Smooth muscle cell of the brain vasculature (primary cell): Measurements from ENCODE around the gene MTG2.

ENCODE experiments used
- DNase-seq: peaks from one replicate; pipeline ENCODE4 v3.0.0-alpha.2; 2012; ENCODE audit warnings: low read depth, low spot score

Gene MTG2, protein sequence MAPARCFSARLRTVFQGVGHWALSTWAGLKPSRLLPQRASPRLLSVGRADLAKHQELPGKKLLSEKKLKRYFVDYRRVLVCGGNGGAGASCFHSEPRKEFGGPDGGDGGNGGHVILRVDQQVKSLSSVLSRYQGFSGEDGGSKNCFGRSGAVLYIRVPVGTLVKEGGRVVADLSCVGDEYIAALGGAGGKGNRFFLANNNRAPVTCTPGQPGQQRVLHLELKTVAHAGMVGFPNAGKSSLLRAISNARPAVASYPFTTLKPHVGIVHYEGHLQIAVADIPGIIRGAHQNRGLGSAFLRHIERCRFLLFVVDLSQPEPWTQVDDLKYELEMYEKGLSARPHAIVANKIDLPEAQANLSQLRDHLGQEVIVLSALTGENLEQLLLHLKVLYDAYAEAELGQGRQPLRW

DNA sequence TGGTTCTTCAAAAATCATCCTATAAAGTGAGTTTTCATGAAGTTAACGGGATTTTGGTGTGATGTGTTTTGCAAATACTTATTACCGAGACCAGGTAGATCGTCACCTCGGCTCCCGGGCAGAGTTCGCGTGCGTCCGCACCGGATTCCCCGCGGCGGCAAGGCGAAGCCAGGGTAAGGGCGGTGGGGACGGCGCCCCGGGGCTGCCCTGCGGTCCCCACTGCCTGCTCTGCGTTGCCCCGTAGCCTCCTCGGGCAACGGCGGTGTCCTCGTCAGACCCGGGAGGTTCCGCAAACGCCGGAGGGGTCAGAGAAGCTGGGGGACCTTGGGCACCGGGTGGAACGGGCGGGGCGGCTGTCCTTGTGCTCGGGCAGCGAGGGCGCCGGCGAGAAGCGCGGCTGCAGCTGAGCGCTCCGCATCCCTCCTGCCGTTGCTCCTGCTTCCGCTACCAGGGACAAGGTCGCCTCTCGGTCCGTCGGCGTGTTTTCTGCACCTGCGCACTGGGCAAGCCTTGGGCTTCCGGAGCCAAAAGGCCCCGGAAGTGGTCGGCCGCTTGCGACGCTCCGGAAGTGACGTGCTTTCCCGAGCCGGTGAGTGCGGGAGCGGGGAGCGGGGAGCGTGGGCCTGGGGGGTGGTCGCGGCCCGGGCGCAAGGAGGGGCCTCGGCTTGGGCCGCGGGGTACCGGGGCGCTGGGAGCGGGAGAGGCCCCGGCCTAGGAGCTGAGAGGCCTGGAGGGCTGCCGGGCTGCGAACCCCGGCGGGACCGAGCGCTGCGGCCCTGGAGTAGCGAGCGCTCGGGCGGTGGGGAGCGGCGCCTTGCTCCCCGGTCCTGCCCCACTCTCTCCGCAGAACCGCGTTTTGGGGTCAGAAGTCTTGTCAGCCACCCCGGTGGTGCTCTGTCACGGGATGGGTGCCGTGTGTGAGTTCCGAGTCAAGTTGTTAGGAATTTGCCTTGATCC is at the start of gene MTG2:
MTG2 (plus strand) TSS at position 560 of the 957 bp plus-strand sequence. CDS start 10,393 bp downstream, outside the sequence.
- DNase-seq: peak; percentile 86

DNA sequence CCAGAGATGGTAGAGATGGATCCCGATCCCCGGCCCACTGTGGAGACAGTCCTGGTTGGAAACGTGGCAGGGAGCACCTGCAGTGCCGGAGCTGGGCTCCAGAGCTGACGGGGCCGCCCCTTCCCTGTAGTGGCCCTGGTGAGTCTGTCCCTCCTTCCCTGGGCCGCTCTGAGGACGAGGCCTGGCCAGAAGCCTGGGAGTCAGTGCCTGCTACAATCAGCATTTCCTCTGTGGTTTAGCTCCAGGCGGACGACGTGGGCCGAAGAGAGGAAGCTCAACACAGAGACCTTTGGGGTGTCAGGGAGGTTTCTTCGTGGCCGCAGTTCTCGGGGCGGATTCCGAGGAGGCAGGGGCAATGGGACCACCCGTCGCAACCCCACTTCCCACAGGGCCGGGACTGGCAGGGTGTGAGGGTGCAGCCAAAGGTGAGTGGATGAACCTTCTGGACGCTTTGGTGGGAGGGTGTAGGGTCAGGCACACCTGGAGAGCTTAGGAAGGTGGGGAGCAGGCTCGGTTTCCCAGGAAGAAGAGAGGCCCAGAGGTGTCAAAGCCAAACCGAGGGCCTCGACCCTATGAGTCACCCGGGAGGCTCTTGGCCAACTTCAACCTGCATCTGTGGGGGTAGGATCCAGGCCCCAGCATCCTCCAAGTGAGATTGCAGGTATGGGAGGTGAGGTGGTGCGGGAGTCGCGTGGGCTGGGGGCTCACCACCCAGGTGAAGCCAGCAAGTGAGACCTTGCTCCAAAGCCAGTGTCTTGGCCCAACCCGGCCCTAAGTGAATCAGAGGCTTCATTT is 49.6 kb upstream of the MTG2 start:
- no peak for DNase-seq

DNA sequence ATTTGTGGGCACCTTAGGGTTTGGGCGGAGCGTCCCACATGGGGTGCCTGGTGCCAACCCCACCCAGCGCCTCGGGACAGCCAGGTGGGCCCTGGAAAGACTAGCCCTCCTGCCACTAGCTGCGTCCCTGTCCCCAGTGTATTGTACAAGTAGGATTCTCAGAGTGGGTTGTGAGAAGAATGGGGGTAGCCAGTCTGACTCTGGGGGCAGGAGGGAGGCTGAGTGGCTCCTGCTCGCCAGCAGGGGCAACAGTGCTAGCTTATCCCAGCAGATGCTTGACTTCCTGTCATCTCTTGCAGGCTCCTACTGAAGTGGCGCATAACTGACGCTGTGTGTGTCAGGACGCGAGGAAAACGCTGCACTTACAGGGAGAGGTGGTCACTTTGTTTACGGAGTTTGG is 49.0 kb upstream of the MTG2 start:
- no peak for DNase-seq

DNA sequence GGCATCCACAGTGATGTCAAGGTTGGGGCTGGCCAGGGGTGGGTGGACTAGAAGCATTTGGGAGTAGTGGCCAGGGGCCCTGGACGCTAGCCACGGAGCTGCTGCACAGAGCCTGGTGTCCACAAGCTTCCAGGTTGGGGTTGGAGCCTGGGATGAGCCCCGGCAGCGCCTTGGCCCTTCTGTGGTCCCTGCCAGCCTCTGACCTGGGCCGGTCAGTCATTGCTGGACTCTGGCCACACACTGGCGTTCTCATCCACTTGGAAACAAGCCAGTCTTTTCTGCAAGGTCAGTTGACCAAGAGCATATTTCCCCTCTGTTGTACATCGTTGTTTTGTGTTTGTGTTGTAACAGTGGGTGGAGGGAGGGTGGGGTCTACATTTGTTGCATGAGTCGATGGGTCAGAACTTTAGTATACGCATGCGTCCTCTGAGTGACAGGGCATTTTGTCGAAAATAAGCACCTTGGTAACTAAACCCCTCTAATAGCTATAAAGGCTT is 48.0 kb upstream of the MTG2 start:
- DNase-seq: no peak

DNA sequence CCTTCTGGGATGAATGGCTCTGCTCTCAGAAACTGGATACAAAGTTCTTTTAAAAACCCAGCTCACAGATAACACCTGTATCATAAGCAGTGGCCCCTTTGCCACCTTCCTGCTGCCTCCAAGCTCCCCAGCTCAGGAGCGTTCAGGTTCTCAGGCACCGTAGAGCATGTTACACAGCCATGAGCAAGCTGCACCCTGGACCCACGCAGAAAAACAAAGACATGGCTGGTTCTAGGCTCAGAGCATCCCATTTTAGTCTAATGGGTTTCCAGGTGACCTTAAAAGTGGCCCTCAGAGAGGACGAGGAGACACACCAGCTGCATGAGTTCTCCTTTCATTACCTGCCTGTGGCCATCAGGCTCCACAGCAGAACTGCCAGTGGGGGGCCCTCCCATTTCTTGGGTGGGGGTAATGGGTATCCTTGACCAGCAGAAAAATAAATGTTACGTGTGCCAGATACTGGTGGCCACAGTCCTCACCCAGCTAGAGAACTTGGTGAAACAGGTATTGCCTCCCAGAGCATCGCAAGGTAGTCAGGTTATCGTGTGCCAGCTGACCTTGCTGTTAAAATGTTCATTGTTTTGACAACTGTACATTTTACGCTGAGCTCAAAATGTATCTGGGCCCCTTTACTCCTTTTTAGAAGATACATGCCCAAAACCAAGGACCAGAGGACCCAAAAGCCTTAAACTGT is 47.1 kb upstream of the MTG2 start:
- no peak for DNase-seq

DNA sequence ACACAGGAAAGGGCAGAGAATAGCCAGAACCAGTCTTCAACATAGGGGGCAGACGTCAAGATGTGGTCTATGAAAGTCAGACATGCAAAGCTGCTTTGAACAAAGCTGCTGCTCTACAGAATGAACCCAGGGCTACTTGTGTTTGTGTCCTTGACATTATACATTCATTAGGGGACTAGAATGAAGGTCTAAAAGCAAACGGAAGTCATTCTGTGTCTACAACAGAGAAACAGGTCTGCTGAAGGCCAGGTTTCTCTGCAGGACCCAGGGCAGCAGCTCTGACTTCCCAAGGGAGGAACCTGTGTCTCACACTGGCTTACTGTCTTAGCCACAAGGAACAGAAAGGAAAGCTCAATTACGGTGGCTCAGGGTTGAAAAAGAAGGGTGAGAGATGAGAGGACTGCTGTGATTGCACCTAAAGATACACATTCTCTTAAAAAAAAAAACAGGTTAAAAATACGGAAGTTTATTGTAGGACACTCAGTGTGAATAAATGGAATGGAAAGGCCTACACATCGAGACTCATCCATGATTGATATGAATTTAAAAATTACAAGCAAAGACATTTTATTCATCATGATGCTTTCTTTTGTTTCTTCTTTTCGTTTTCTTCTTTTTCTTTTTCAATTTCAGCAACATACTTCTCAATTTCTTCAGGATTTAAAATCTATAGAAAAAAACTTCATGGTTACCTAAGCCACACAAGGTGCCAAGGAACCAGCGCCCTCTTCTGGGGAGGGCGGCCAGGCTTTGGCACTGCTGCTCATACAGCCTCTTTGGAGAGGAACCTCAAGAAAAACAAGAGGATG is 46.3 kb upstream of the MTG2 start:
- peak; percentile 32 for DNase-seq

DNA sequence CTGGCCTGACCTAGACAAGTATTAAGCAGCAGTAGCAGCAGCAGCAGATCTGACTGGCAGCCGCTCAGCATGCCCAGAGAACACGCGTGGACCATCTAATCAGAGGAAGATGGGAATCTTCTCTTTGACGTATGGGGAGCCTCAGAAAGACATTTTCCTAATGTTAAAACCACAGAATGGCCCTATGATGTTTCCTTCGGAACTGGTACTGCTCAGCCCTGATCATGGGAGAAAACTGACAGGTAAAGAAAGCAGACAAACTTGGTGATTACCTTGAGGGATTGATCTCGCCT is 45.8 kb upstream of the MTG2 start:
- DNase-seq: no peak

DNA sequence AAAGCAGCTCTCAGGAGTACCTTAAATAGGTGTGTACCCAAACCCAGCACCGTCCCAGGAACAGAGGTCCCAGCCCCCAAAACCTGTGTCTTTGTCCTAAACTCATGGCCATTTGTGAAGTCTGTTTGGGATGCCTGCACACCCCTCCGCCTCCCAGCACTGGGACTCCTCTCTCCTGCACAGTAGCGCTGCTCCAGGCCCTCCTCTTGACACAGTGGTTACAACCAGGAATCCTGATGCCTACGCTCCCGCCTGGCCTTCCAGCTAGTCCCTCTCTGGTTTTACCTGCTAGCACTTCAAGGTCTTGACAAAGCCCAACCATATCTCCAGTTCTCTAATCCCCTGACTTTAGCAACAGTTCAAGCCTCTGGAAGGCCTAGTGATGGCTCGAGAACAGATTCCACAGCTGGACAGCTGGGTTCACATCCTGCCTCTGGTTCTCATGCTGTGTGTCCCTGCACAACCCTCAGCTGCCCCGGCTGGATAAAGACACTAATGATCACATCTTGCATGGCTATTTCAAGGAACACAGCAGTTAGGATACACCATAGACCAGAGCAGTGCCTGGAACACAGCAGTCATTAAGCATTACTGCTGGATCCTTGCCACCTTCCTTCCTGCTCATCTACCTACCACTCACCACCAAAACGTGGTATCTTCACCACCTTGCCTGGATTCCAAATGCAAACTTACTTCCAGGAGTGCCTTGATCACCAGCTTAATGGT is 45.2 kb upstream of the MTG2 start:
- DNase-seq: no peak

DNA sequence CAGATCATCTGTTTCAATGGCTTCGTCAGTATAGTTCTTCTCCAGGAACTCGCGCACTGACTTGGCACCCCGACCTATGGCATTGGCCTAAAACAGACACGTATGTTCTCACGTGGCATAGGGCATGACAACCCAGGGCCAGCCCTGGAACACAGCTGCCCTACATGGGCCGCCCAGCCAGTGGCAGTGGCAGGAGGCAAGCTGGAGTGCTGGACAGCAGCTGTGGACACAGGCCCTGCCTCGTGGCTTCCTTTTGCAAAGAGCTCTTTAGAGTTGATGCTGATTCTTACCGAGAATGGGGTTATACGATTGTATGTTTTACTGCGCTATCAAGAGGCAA is 44.7 kb upstream of the MTG2 start:
- no peak for DNase-seq

DNA sequence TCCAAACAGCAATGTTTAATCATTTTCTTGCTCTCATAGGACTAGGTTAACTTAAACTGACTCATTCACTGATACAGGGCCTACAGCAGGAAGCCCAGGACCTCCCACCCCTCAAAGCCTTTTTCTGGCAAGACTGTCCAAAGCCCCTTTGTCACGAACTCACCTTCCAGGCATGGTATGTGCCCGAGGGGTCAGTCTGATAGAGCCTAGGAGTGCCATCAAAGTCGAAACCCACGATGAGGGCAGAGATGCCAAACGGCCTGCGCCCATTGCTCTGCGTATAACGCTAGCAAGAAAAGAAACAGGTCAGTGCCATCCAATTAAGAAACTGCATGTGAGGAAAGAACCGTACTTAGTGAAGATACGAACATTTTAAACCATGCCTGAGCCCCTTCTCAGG is 43.9 kb upstream of the MTG2 start:
- DNase-seq: no peak

DNA sequence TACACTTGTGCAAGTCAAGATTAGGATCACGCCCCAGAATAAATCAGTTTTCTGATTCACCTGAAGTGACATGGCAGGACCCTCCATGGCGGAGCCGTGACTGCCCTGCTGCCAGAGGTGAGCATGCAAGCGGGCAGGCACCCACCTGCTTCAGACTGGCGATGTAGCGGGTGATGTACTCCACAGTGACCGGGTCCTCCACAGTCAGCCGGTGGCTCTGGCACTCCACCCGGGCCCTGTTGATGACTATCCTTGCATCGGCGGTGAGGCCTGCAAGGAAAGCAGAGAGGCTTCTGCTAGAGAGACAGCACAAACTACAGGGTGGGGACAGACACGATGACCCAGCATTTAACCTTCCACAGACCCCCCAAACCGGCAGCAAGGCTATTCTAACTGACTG is 43.2 kb upstream of the MTG2 start:
- no peak for DNase-seq

DNA sequence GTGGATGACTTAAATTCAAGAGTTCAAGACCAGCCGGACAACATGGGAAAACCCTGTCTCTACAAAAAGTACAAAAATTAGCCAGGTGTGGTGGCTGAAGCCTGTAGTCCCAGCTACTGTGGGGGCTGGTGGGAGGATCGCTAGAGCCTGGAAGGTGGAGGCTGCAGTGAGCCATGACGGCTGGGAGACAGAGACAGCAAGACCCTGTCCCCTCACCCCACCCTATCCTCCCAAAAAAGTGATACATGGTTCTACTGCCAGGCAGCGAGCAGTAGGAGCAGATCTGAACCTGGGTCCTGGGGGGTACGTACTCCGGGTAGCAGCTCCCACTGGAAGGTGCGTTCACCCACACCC is 41.8 kb upstream of the MTG2 start:
- DNase-seq: no peak

DNA sequence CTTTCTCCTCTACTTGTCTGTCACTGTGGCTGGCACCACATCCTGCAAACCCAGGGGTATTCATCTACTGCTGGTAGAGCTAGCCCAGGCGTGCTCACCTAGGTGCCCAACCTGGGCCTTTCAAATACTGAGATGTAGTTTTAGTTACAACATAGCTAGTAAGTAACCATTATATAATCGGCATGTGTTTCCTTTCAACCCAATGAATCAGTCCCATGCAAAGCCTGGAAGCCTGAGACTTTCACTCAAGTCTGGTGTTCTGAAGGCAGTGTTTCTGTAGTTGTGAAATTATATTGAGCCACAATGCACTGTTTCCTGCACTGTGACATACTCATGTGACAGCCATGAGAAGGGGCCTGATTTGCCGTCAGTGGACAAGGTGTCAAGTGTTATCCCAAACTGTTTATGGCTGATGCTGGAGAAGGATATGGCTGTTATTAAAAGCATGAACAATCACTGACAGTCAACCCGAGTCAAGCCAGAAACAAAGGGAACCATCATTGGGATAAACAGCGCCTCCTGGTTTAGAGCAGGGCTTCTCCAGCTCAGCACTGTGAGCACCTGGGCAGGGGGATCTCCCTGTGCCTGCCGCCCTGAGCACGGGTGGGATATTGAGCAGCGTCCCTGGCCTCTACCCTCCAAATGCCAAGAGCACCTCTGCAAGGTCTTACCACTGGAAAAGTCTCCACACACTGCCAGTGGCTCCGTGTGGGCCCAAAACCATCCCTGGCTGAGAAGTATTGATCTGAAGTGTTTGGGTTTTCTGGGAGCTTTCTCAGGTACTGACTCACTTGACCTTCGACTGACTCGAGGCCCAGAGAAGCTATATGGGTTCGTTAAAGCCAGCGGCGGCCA is 41.2 kb upstream of the MTG2 start:
- no peak for DNase-seq

DNA sequence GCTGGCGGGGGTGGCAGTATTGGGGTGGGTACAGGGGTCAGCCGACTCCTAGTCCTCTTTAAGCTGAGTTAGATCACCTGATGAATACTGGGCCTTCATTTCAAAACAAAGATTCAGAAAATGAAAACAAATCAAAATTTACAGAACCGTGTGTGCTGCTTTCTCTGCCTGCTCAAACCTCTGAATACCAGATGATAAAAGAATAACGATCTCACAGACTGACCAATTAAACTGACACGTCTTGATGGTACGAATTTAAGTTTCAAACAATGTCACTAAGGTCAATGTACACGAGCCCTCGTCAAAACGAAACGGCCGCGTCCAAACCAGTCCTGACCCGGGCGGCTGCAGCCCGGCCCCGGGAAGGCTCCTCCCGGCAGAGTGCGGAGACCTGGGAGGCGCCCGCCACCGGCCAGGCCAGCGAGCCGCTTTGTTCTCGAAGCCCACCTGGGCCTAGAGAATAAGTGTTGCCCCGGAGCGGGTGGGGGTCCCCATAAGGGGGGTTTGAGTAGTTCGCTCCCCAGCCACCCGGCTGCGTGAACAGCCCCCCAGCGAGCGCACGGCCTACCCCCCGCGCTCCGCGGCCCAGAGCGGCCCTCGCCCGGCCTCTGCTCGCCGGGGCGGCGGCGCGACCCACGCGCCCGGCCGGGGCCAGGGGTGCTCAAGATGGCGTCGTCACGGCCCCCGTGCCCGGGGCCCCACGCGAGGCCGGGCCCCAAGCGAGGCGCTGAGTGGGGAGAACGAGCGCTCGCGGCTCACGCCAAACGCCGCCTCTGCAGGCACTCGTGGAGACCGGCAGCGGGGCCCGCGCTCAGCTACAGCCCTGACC is 40.4 kb upstream of the MTG2 start:
- DNase-seq: no peak

DNA sequence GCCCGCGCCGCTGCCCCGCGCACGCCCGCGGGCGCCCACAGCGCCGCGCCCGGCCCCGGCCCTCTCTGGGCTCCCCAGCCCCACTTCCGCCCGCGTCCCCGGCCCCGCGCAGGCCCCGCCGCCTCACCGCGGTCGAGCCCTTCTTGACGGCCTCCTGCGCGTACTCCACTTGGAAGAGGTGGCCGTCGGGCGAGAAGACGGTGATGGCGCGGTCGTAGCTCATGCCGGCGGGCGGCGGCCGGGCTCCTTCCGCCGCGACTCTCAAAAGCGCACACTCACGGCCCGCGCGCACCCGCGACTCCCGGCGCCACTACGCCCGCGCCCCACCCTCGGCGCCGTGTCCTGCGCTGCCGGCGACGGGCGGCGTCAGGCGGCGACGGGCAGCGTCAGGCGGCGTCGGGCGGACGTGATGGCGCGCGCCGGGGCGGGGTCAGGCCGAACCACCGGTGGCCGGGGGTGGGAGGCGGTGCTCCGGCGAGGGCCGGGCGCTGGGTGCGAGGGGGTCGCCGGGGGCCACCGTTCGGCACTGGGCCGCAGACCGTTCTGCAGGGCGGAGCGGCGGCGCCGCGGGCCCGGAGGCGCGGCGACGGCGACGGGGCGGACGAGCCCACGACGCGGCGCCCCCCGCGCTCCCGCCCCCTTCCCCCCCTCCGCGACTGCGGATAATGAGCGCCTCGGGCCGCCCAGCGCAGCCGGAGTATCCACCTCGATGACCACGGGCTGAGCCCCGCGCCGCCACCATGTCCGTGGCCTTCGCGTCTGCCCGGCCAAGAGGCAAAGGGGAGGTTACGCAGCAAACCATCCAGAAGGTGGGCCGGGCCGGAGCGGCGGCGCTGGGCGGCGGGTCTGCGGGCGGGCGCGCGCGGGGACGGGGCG is 39.5 kb upstream of the MTG2 start, which contains the start of the genes PSMA7 and SS18L1:
PSMA7 (minus strand) TSS at position 314 of the 876 bp plus-strand sequence; CDS start at position 223, 91 bp downstream.
SS18L1 (plus strand) TSS at position 689 of the 876 bp plus-strand sequence; CDS start at position 741, 52 bp downstream.
- DNase-seq: peak; percentile 54

DNA sequence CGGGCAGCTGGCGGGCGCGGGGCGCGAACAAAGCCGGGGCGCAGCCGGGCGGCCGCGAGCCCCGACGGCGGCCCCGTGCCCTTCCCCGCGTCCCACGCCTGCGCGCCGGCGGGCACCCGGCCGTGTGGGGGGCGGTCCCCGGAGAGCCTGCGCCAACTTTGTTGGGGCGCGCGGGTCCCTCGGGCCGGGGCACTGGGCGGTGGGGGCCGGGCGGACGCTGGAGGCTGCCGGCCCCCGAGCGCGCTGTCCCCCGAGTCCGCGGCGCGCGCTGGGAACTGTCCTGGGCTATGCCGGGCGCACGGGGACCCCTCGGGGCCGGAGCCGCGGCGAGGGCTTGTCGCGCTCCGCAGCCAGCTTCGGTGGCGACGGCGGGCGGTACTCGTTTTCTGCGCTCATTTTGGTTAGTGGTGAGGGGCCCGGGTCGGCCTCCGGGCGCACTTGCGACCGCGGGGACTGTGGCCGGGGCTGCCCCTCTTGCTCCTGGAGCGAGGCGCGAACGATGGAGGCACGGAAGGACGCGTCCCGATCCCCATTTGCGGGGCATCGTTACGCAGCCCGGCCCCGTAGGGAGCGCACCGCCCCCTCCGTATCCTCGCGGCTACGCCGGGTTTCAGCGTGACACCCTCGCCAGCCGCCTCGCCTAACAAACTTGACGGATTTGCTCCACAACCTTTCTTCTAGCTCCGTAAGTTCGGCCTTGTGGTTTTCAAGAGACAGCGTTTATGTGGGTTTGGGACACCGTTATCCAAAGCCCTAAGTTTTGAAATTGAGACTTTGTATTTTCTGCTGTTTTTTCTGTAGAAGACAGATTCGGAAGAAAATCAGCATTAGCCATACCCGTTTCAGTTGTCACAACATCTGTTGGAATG is 38.6 kb upstream of the MTG2 start:
- no peak for DNase-seq
